ENCODE data around the gene ABCA7. TPM values are rescaled to one million over a fixed set of nuclear protein-coding genes. Genes with fewer than 3 reads are reported as not detected.

Gene ABCA7
- 10 to 100 TPM in 1 of 4 donors, 1 to 10 TPM in 2, under 1 TPM in 1; 0.59 to 10.4 (median 2.7) TPM for total RNA-seq

DNA sequence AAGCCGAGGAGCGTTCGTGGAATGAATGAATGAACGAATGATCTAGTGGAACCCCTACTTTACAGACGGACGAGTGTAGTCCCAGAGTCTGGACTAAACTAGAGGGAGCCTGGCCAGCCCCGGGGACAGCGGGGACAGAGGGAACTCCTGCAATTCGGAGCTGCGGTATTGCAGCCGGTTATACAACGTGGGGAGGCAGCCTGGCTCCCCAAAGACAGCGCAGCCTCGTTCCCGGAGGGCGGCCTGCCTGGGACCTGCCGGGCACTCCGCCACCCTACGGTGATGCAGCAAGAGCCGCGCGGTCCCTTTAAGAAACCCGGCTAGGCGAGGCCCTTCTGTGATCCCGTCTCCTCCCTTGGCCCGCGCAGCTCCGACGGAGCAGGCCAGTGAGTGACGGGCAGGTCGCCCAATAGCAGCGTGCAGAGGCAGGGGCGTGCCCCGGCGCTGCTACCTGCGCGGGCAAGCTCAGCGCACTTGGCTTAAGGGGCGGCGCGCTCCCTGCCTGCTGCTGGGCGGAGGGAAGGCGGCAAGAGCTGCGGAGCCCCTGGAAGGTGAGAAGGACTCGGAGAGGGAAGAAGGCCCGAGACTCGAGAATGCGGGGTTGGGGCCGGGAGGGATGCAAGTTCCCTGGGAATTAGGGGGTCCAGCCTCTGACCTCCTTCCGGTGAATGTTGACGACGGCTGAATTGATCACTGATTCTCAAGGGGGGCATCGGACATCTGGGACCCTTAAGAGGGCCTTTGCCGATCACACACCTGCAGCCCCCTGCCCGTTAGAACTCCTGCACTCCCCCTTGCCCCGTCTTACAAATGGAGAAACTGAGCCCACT is at the start of gene ABCA7:
Gene ABCA7, plus strand, starts transcription at position 462 of the 830 bp plus-strand sequence. CDS start 1,255 bp downstream, outside the sequence.
- no peak within 1 kb of the TSS for H3K27ac ChIP-seq
- H3K4me1 ChIP-seq = peaks cover 0 to 19% of the 10 kb centered on the region in 2 donors
- no peaks in the 10 kb centered on the region for H3K36me3 ChIP-seq
- H3K9me3 ChIP-seq = no peaks in the 10 kb centered on the region
- DNase-seq = peak; percentile 96 to 97
- H3K4me3 ChIP-seq = peak within 1 kb of the TSS; percentile 27 to 36
- peaks cover 12 to 15% of the 10 kb centered on the region in 2 donors for H3K27me3 ChIP-seq
- intact Hi-C loops (cut with DNase I; ENCODE audit: low total_unique reads) = loop anchor here (10.0 kb wide), 1 partner anchor 45 kb away; no protein-coding TSS in a partner anchor
- TF ChIP-seq CTCF (IDR thresholded peaks at IDR 0.05) (peak in 2 of 4 experiments; percentile 9 to 38), POLR2A (IDR thresholded peaks at IDR 0.05) (peak; percentile 29)

DNA sequence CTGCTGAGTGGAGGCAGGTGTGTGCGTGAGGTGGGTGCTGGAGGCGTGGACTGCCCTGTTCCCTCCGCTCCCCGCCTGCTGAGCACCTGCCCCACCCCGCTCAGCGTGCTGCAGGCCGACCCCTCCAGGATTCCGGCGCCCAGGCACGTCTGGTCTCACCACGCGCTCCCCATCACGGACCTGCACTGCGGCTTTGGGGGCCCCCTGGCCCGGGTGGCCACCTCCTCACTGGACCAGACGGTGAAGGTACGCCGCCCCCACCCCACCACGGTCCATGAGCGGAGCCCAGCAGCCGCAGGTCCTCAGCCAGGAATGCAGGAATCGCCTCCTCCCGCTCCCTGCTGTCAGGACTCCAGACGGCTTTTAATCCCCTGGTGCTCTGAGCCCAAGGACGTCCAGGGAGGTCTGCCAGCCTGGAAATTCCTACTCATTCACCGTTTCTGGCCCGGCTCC is 49.8 kb upstream of the ABCA7 start:
- intact Hi-C loops (cut with DNase I; ENCODE audit: low total_unique reads) = no loop called here
- no peaks in the 10 kb centered on the region for H3K27me3 ChIP-seq
- H3K27ac ChIP-seq = no peak overlapping the region
- no peaks in the 10 kb centered on the region for H3K36me3 ChIP-seq
- H3K9me3 ChIP-seq = no peaks in the 10 kb centered on the region
- no peak overlapping the region for H3K4me3 ChIP-seq
- DNase-seq = no peak
- TF ChIP-seq POLR2A (IDR thresholded peaks at IDR 0.05) = no peak
- no peak for TF ChIP-seq CTCF (IDR thresholded peaks at IDR 0.05)
- H3K4me1 ChIP-seq = peaks cover 0 to 2% of the 10 kb centered on the region in 2 donors

DNA sequence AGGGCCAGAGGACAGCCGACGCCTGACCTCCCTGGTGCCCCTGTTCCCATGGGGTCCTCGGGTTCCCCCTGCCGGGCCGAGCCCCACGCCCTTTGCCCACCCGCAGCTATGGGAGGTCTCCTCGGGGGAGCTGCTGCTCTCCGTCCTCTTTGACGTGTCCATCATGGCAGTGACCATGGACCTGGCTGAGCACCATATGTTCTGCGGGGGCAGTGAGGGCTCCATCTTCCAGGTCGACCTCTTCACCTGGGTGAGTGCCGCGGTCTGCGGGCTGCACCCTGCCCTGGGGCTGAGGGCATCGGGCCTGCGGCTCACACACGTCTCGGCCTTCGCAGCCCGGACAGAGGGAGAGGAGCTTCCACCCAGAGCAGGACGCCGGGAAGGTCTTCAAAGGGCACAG is 49.2 kb upstream of the ABCA7 start:
- Histone ChIP-seq H3K4me3 (no peak overlapping the region), H3K4me1 (no peaks in the 10 kb centered on the region), H3K36me3 (no peaks in the 10 kb centered on the region), H3K27ac (no peak overlapping the region), H3K9me3 (no peaks in the 10 kb centered on the region), H3K27me3 (peaks cover 0 to 2% of the 10 kb centered on the region in 2 donors)
- TF ChIP-seq CTCF (IDR thresholded peaks at IDR 0.05) = no peak
- no peak for TF ChIP-seq POLR2A (IDR thresholded peaks at IDR 0.05)
- no peak for DNase-seq
- intact Hi-C loops (cut with DNase I; ENCODE audit: low total_unique reads) = no loop called here

DNA sequence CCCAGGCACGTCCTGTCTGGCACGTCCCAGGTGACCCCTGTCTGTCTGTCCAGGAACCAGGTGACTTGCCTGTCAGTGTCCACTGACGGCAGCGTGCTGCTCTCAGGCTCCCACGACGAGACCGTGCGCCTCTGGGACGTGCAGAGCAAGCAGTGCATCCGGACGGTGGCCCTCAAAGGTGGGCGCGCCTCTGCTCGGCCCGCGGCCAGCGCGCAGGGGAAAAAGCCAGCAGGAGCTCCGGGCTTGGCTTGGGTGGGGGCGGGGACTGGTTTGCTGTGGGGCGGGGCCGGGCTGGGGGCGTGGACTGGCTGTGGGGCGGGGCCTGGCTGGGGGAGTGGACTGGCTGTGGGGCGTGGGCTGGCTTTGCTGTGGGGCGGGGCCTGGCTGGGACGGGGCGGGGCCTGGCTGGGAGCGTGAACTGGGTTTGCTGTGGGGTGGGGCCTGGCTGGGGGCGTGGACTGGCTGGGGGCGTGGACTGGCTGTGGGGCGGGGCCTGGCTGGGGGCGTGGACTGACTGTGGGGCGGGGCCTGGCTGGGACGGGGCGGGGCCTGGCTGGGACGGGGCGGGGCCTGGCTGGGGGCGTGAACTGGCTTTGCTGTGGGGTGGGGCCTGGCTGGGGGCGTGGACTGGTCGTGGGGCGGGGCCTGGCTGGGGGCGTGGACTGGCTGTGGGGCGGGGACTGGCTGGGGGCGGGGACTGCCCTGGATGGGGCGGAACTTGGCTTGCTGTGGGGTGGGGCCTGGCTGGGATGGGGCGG is 48.6 kb upstream of the ABCA7 start:
- TF ChIP-seq CTCF (IDR thresholded peaks at IDR 0.05) (no peak), POLR2A (IDR thresholded peaks at IDR 0.05) (no peak)
- Histone ChIP-seq H3K27ac (no peak overlapping the region), H3K36me3 (no peaks in the 10 kb centered on the region), H3K9me3 (no peaks in the 10 kb centered on the region), H3K4me1 (no peaks in the 10 kb centered on the region), H3K27me3 (peaks cover 0 to 8% of the 10 kb centered on the region in 2 donors), H3K4me3 (no peak overlapping the region)
- DNase-seq = peak in 1 of 2 donors; percentile 23
- intact Hi-C loops (cut with DNase I; ENCODE audit: low total_unique reads) = no loop called here

All from uterus (tissue), 4 donors.